K562 (cell line): ENCODE measurements around the gene NEU1. TPM values are rescaled to one million over a fixed set of nuclear protein-coding genes. Genes with fewer than 3 reads are reported as not detected.

Experiments used
- DACH1 ChIP-seq: fragments of 450-650 bp; IDR thresholded peaks from 2 replicates; pipeline ENCODE4 v1.6.1; 2018; ENCODE audit not compliant: partially characterized antibody
- FOXJ2 ChIP-seq: fragments of 200-800 bp; sonication (Bioruptor generic); IDR thresholded peaks from 2 replicates; pipeline ENCODE4 v1.6.1; 2016; ENCODE audit warnings: missing genetic modification characterization, missing compliant biosample characterization
- FOXM1 ChIP-seq, 2 experiments: fragments of 450-650 bp in 1 of 2; sonication (generic) in 1 of 2; formaldehyde crosslinking in 1 of 2; IDR thresholded peaks; 2 replicates each; pipeline versions ENCODE4 v1.6.1 to v1.9.0; 2017 to 2022; ENCODE audit warnings: low read depth in 2 of 2, mild to moderate bottlenecking in 2 of 2, missing genetic modification reagents in 1 of 2, moderate library complexity in 1 of 2
- HDAC2 ChIP-seq: fragments of 450-650 bp; IDR thresholded peaks from 2 replicates; pipeline ENCODE4 v1.6.1; 2016; ENCODE audit warnings: mild to moderate bottlenecking
- JUN ChIP-seq, 2 experiments: sonication (generic) in 1 of 2; formaldehyde crosslinking in 1 of 2; IDR thresholded peaks; 2 replicates each; pipeline versions ENCODE4 v1.6.1 to v1.8.0; 2012 to 2022; ENCODE audit warnings: borderline replicate concordance in 2 of 2, mild to moderate bottlenecking in 2 of 2, improper control_type of control experiment in 1 of 2, low read depth in 1 of 2, low read length in 1 of 2, missing genetic modification reagents in 1 of 2
- PHF8 ChIP-seq: fragments of 200-600 bp; sonication (generic); IDR thresholded peaks from 2 replicates; pipeline ENCODE4 v1.6.1; 2012; ENCODE audit warnings: mixed run types, mild to moderate bottlenecking, inconsistent platforms, low read length, moderate library complexity, borderline replicate concordance
- SMAD4 ChIP-seq: fragments of 250-450 bp; sonication (Bioruptor Pico); conservative IDR thresholded peaks from 2 replicates; pipeline ENCODE4 v1.8.0; 2021; ENCODE audit warnings: inconsistent platforms, mild to moderate bottlenecking, moderate library complexity
- SMARCA4 ChIP-seq: fragments of 450-650 bp; IDR thresholded peaks from 2 replicates; pipeline ENCODE4 v1.6.1; 2016
- STAG1 ChIP-seq: sonication (generic); formaldehyde crosslinking; IDR thresholded peaks from 2 replicates; pipeline ENCODE4 v1.5.0; 2020; ENCODE audit warnings: missing genetic modification reagents, borderline replicate concordance
- TCFL5 ChIP-seq: fragments of 250-450 bp; sonication (Bioruptor Pico); conservative IDR thresholded peaks from 2 replicates; pipeline ENCODE4 v1.6.1; 2021; ENCODE audit warnings: mild to moderate bottlenecking, moderate library complexity, matching md5 sums
- TEAD4 ChIP-seq, 2 experiments: sonication (generic) in 1 of 2; formaldehyde crosslinking in 1 of 2; IDR thresholded peaks; 2 replicates each; pipeline versions ENCODE4 v1.6.1 to v1.8.0; 2012 to 2022; ENCODE audit warnings: borderline replicate concordance in 1 of 2, inconsistent platforms in 1 of 2, low read length in 1 of 2, mild to moderate bottlenecking in 1 of 2, missing genetic modification reagents in 1 of 2
- ZFP30 ChIP-seq: fragments of 250-450 bp; sonication (Bioruptor Pico); IDR thresholded peaks from 2 replicates; pipeline ENCODE4 v1.8.0; 2022; ENCODE audit warnings: moderate library complexity, mild to moderate bottlenecking, inconsistent platforms, borderline replicate concordance
- ZNF175 ChIP-seq: fragments of 200-800 bp; sonication (Bioruptor generic); IDR thresholded peaks from 2 replicates; pipeline ENCODE4 v1.6.1; 2016; ENCODE audit warnings: low read depth, mild to moderate bottlenecking, missing genetic modification characterization, missing compliant biosample characterization
- ZNF282 ChIP-seq: sonication (generic); formaldehyde crosslinking; IDR thresholded peaks from 2 replicates; pipeline ENCODE4 v1.8.1; 2023; ENCODE audit warnings: missing genetic modification reagents
- ZNF584 ChIP-seq: fragments of 200-800 bp; sonication (Bioruptor generic); IDR thresholded peaks from 2 replicates; pipeline ENCODE4 v1.6.1; 2016; ENCODE audit warnings: low read depth, mild to moderate bottlenecking, missing genetic modification characterization, missing compliant biosample characterization
- ZZZ3 ChIP-seq: fragments of 450-650 bp; IDR thresholded peaks from 2 replicates; pipeline ENCODE4 v1.6.1; 2016; ENCODE audit warnings: antibody characterized with exemption, mild to moderate bottlenecking, moderate library complexity
- polyA plus RNA-seq, 8 experiments: library from polyadenylated mRNA; depleted of rRNA in 4 of 8; stranded (reverse) in 5 of 8; unstranded in 3 of 8; fragments of >200 nt; fragmentation: Nextera tagmentation in 2 of 8; fragmentation: Illumina TruSeq in 1 of 8; extraction: Ambion mirVana in 2 of 8; extraction: Trizol in 1 of 8; gene quantifications; 2 replicates each; pipeline versions ENCODE4 v1.2.1 to v1.2.3, GENCODE V29; 2011 to 2014; ENCODE audit warnings: inconsistent platforms in 1 of 8, missing spikeins in 1 of 8
- total RNA-seq, 7 experiments: library from RNA; depleted of rRNA in 6 of 7; stranded (reverse); fragments of >200 nt in 6 of 7; fragmentation: Illumina TruSeq in 2 of 7; extraction: Trizol in 2 of 7; gene quantifications; 2 replicates each; pipeline versions ENCODE4 v1.2.1 to v1.2.3, GENCODE V29; 2011 to 2021; ENCODE audit warnings: low replicate concordance in 1 of 7
- TF ChIP-seq, protein P1 (sequence below): fragments of 450-650 bp; IDR thresholded peaks from 2 replicates; pipeline ENCODE4 v1.6.1; 2016; ENCODE audit warnings: low read depth, mild to moderate bottlenecking, moderate library complexity
- TF ChIP-seq, protein P2 (sequence below): fragments of 250-450 bp; sonication (Bioruptor Pico); IDR thresholded peaks from 2 replicates; pipeline ENCODE4 v1.8.0; 2022; ENCODE audit warnings: moderate library complexity, mild to moderate bottlenecking, inconsistent platforms
- TF ChIP-seq, protein P3 (sequence below): sonication (generic); formaldehyde crosslinking; IDR thresholded peaks from 2 replicates; pipeline ENCODE4 v1.9.0; 2022; ENCODE audit warnings: mild to moderate bottlenecking, missing genetic modification reagents
- TF ChIP-seq, protein P4 (sequence below), 2 experiments: fragments of 450-650 bp; IDR thresholded peaks; 2 replicates each; pipeline ENCODE4 v1.6.1; 2016

The NEU1 gene
- total and polyA plus RNA-seq, 9 of the 15 experiments (the other 6 are each of a cell fraction or from before 2014, with no cell fraction given): 14.8 to 67.8 (median 51.0) TPM

DNA sequence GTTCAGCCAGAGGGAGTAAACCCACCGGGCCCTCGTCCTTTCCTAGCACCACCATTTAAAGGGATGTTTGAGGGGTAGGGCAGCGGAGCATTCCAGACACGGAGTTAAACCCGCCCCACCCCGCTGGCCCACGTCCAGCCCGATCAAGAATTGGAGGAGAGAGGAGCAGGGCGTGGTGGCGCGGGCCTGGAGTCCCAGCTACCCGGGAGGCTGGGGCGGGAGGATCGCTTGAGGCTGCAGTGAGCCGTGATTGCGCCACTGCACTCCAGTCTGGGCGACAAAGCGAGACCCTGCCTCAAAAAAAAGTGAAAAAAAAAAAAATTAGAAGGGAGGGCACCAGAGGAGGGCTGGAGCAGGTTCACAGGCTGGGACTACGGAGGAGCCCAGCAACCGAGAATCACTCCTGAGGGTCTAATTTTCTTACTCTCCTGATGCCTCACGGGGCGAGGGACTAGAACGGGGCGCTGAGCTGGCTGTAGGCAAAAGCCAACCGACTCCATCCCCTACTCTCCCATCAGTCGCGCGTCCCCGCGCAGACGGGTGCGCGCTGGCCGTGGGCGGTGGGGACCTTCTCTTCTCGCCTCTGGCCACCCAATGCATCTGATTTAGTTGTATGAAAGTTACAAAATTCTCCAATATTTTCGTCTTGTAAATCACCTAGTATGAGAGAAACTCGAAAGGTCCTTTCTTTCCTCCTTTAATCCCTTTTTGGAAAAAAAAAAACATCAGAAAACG, 41.2 kb downstream of the NEU1 start (continued):
- TF ChIP-seq, protein P1, sequence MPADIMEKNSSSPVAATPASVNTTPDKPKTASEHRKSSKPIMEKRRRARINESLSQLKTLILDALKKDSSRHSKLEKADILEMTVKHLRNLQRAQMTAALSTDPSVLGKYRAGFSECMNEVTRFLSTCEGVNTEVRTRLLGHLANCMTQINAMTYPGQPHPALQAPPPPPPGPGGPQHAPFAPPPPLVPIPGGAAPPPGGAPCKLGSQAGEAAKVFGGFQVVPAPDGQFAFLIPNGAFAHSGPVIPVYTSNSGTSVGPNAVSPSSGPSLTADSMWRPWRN: no peak
- TF ChIP-seq ZZZ3 (no peak), SMARCA4 (no peak), TEAD4 (IDR thresholded peaks at IDR 0.05; ENCODE audit: low read length) (peak; percentile 2), TEAD4 (CRISPR knock-in tag; IDR thresholded peaks at IDR 0.05; ENCODE audit: borderline replicate concordance) (no peak), SMAD4 (peak; percentile 85), ZNF584 (CRISPR knock-in tag) (no peak), HDAC2 (peak; percentile 97), FOXJ2 (tag) (no peak), ZFP30 (CRISPR knock-in tag) (no peak), ZNF175 (CRISPR knock-in tag) (no peak; the same call in 1 of the 2 replicates), ZNF282 (CRISPR knock-in tag) (no peak), PHF8 (peak; percentile 61; the same call in 1 of the 2 replicates), FOXM1 (IDR thresholded peaks at IDR 0.05; ENCODE audit: low read depth) (no peak), FOXM1 (CRISPR knock-in tag; IDR thresholded peaks at IDR 0.05; ENCODE audit: low read depth) (no peak), DACH1 (no peak), TCFL5 (CRISPR knock-in tag) (no peak), JUN (IDR thresholded peaks at IDR 0.05; ENCODE audit: borderline replicate concordance, low read depth, low read length) (no peak), JUN (CRISPR knock-in tag; IDR thresholded peaks at IDR 0.05; ENCODE audit: borderline replicate concordance) (no peak), STAG1 (no peak)
- TF ChIP-seq, protein P2, sequence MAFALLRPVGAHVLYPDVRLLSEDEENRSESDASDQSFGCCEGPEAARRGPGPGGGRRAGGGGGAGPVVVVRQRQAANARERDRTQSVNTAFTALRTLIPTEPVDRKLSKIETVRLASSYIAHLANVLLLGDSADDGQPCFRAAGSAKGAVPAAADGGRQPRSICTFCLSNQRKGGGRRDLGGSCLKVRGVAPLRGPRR (CRISPR knock-in tag): no peak
- TF ChIP-seq, protein P3, sequence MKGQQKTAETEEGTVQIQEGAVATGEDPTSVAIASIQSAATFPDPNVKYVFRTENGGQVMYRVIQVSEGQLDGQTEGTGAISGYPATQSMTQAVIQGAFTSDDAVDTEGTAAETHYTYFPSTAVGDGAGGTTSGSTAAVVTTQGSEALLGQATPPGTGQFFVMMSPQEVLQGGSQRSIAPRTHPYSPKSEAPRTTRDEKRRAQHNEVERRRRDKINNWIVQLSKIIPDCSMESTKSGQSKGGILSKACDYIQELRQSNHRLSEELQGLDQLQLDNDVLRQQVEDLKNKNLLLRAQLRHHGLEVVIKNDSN: peak; percentile 38
- TF ChIP-seq, protein P4, sequence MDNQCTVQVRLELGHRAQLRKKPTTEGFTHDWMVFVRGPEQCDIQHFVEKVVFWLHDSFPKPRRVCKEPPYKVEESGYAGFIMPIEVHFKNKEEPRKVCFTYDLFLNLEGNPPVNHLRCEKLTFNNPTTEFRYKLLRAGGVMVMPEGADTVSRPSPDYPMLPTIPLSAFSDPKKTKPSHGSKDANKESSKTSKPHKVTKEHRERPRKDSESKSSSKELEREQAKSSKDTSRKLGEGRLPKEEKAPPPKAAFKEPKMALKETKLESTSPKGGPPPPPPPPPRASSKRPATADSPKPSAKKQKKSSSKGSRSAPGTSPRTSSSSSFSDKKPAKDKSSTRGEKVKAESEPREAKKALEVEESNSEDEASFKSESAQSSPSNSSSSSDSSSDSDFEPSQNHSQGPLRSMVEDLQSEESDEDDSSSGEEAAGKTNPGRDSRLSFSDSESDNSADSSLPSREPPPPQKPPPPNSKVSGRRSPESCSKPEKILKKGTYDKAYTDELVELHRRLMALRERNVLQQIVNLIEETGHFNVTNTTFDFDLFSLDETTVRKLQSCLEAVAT (IDR thresholded peaks at IDR 0.05): no peak
